BJ (cell line): ENCODE measurements around the gene AUH. TPM values are rescaled to one million over a fixed set of nuclear protein-coding genes. Genes with fewer than 3 reads are reported as not detected.

Source experiments
- CTCF ChIA-PET: fragments of 350-600 bp; formaldehyde crosslinking; extraction: SDS; loops from one replicate; lab custom pipeline; 2021; ENCODE audit warnings: antibody characterized with exemption, inconsistent platforms; lab: Yijun Ruan, JAX
- POLR2A ChIA-PET: fragments of 300-600 bp; sonication (Branson Sonifier 250); formaldehyde crosslinking; extraction: SDS; loops from one replicate; lab custom pipeline; 2021; ENCODE audit warnings: antibody characterized with exemption; lab: Charles Lee
- DNase-seq: peaks from one replicate; pipeline ENCODE4 v3.0.0-alpha.2; 2011; ENCODE audit warnings: low read depth
- H3K27me3 ChIP-seq: 2 replicates; pipeline ENCODE4 v1.6.0; 2011; ENCODE audit warnings: low read length; ENCODE audit not compliant: control insufficient read depth, insufficient read depth
- H3K36me3 ChIP-seq: 2 replicates; pipeline ENCODE4 v1.5.1; 2011; ENCODE audit warnings: low read length; ENCODE audit not compliant: control insufficient read depth, insufficient read depth
- H3K4me3 ChIP-seq: 2 replicates; pipeline ENCODE4 v1.5.1; 2011; ENCODE audit warnings: low read depth, mild to moderate bottlenecking, control low read depth, low read length
- polyA plus RNA-seq: library from polyadenylated mRNA; depleted of rRNA; stranded (reverse); fragments of >200 nt; gene quantifications from 2 replicates; pipeline ENCODE4 v1.2.3, GENCODE V29; 2011
- TF ChIP-seq, protein P1 (sequence below): IDR thresholded peaks from 2 replicates; pipeline ENCODE4 v1.5.1; 2011; ENCODE audit warnings: low read depth, mild to moderate bottlenecking, control low read depth, inconsistent platforms, low read length, moderate library complexity; ENCODE audit not compliant: insufficient read depth

The AUH gene
- polyA plus RNA-seq, 1 experiment = 4.1 TPM

DNA sequence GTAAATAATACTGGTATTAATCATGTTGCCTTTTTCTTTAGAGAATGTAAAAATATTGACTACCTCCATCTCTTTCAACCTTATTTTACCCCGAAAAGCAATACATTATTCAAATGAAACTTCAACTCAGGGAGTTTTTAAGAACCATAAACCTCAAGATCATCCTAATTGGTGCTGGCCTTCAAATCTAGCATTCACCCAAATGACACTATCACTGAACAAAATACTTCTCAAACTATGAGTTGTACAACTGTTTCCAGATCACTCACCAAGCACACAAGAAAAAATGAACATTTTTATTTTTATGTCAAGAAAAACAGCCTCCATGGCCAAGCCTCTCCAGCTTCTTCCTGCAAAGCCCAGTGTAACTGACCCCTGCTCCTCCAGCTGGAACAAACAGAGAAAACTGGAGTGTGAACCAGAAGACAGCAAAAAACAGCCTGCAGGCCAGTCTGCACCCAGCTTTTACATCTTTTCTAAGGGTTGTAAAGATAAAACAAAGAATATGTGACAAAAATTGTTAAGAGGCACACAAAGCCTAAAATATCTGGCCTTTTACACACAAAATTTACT lies 21.2 kb downstream of the AUH start:
- no peak for DNase-seq
- H3K36me3 ChIP-seq = peaks cover 7% of the 10 kb centered on the region
- TF ChIP-seq, protein P1, sequence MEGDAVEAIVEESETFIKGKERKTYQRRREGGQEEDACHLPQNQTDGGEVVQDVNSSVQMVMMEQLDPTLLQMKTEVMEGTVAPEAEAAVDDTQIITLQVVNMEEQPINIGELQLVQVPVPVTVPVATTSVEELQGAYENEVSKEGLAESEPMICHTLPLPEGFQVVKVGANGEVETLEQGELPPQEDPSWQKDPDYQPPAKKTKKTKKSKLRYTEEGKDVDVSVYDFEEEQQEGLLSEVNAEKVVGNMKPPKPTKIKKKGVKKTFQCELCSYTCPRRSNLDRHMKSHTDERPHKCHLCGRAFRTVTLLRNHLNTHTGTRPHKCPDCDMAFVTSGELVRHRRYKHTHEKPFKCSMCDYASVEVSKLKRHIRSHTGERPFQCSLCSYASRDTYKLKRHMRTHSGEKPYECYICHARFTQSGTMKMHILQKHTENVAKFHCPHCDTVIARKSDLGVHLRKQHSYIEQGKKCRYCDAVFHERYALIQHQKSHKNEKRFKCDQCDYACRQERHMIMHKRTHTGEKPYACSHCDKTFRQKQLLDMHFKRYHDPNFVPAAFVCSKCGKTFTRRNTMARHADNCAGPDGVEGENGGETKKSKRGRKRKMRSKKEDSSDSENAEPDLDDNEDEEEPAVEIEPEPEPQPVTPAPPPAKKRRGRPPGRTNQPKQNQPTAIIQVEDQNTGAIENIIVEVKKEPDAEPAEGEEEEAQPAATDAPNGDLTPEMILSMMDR = no peak
- POLR2A ChIA-PET = no interaction called here
- no peak overlapping the region for H3K4me3 ChIP-seq
- CTCF ChIA-PET = no interaction called here
- H3K27me3 ChIP-seq = no peaks in the 10 kb centered on the region

DNA sequence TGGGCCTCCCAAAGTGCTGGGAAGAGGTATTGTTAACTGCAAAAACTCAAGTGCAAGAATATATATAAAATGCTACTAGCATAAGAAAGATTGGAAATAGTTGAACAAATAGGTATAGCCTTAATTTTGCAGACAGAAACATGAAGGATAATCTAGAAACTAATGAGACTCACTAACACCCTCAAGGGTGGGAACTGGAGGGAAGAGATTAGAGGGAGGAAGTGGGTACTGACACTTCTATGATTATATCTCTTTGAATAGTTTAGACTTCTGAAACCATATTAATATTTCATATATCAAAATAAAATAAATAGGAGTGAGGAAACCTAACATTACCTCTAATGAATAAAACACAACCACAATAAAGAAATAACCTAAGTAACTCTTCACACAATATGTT lies 23.0 kb downstream of the AUH start:
- CTCF ChIA-PET = interaction anchor here (1.0 kb wide), 1 partner anchor 16 kb away, joined by 4 read pairs; no protein-coding TSS in a partner anchor
- POLR2A ChIA-PET = no interaction called here
- H3K27me3 ChIP-seq = no peaks in the 10 kb centered on the region
- no peak for DNase-seq
- TF ChIP-seq, protein P1 = no peak
- H3K4me3 ChIP-seq = no peak overlapping the region
- H3K36me3 ChIP-seq = peaks cover 7% of the 10 kb centered on the region

DNA sequence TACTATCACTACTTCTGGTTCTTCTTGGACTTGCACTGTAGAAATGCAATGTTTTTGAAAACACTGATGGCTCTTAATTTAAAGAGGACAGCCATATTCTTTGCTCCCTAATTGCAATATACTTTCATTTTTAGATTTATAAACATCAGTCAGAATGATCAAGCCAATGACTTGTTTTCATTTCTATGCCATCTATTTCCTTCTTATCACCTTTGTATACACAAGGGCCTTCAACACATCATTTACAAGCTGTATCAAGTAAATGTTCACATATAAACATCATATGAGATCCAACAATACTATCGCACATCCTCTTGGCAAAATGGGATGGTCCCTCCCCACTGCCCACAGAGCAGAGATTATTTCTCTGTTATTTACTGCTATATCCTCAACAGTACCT lies 24.9 kb downstream of the AUH start:
- CTCF ChIA-PET = interaction anchor here (0.6 kb wide), 1 partner anchor 86 kb away, joined by 3 read pairs; no protein-coding TSS in a partner anchor
- DNase-seq = no peak
- H3K36me3 ChIP-seq = peaks cover 3% of the 10 kb centered on the region
- H3K27me3 ChIP-seq = no peaks in the 10 kb centered on the region
- POLR2A ChIA-PET = interaction anchor here (0.7 kb wide), 1 partner anchor 15 kb away, joined by 8 read pairs; no protein-coding TSS in a partner anchor
- no peak overlapping the region for H3K4me3 ChIP-seq
- TF ChIP-seq, protein P1 = no peak

DNA sequence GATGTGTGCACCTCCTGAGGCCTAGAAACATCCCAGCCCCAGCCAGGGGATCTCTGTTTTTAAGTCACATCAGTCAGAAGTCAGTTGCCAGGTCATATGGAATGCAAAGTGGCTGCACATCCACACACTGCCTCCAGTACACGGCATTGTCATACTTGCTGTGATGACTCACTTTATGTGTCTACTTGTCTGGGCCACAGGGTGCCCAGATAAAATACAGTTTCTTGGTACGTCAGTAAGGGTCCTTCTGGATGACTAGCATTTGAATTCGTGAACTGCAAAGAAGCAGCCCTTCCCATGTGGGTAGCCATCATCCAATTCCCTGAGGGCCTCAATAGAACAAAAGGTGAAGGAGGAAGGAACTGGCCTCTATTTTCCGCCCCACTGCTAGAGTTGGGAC lies 27.7 kb downstream of the AUH start:
- H3K36me3 ChIP-seq = no peaks in the 10 kb centered on the region
- H3K27me3 ChIP-seq = no peaks in the 10 kb centered on the region
- no peak for DNase-seq
- ChIA-PET POLR2A (no interaction called here), CTCF (no interaction called here)
- TF ChIP-seq, protein P1 = no peak
- H3K4me3 ChIP-seq = no peak overlapping the region

DNA sequence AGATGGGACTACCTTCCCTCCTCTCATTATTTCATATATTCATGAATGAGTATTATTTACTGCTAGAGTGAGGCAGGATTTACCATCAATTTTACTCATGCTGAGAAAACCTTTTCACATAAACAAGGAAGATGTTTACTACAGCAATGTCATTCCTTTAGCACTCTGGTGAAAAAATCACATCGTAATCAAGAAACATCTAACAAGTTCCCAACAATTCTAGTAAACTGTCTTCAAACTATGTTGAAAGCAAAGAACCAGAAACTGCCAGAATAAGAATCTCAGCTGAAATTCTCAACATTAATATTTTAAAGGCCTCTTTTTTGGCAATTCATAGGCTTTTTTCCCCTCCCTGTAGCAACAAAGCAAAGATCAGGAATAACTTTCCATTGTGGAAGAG lies 28.2 kb downstream of the AUH start:
- CTCF ChIA-PET = no interaction called here
- TF ChIP-seq, protein P1 = no peak
- Histone ChIP-seq H3K4me3 (no peak overlapping the region), H3K27me3 (no peaks in the 10 kb centered on the region), H3K36me3 (no peaks in the 10 kb centered on the region)
- POLR2A ChIA-PET = no interaction called here
- no peak for DNase-seq
